GM19023 (cell line): Measurements from ENCODE around the gene ZBTB4.

ENCODE experiments used
- ATAC-seq: cut with Tn5 transposase; IDR thresholded peaks from one replicate; pipeline ENCODE4 v1.9.1; 2021; ENCODE audit warnings: mild to moderate bottlenecking, moderate library complexity; ENCODE audit not compliant: unreplicated experiment

The ZBTB4 gene

GRCh38 chr17:7479213-7480088, at the start of gene ZBTB4:
Gene ZBTB4 (minus strand): TSS chr17:7479631. CDS start chr17:7466801, 12,830 bp downstream.
- no peak for ATAC-seq

GRCh38 chr17:7528842-7529241, 49.4 kb upstream of the ZBTB4 start:
- no peak for ATAC-seq

- ATAC-seq = no peak
Measured at GRCh38 chr17:7523033-7523432, 43.6 kb upstream of the ZBTB4 start.

GRCh38 chr17:7515911-7516610, 36.6 kb upstream of the ZBTB4 start:
- ATAC-seq = no peak

GRCh38 chr17:7513850-7514419, 34.5 kb upstream of the ZBTB4 start:
- no peak for ATAC-seq

GRCh38 chr17:7512824-7513540, 33.6 kb upstream of the ZBTB4 start:
- ATAC-seq = no peak

- ATAC-seq = no peak
Measured at GRCh38 chr17:7512105-7512504, 32.7 kb upstream of the ZBTB4 start.

- ATAC-seq = no peak
Measured at GRCh38 chr17:7511108-7511507, 31.7 kb upstream of the ZBTB4 start.

- no peak for ATAC-seq
Measured at GRCh38 chr17:7509937-7510336, 30.5 kb upstream of the ZBTB4 start.

GRCh38 chr17:7508846-7509245, 29.4 kb upstream of the ZBTB4 start:
- ATAC-seq = no peak

GRCh38 chr17:7508145-7508544, 28.7 kb upstream of the ZBTB4 start:
- no peak for ATAC-seq

- no peak for ATAC-seq
Measured at GRCh38 chr17:7503521-7503920, 24.1 kb upstream of the ZBTB4 start.

GRCh38 chr17:7502987-7503386, 23.6 kb upstream of the ZBTB4 start:
- ATAC-seq = no peak

- ATAC-seq = no peak
Measured at GRCh38 chr17:7502171-7502847, 22.9 kb upstream of the ZBTB4 start.

- no peak for ATAC-seq
Measured at GRCh38 chr17:7501729-7502128, 22.3 kb upstream of the ZBTB4 start.

- ATAC-seq = no peak
Measured at GRCh38 chr17:7499161-7499560, 19.7 kb upstream of the ZBTB4 start.

GRCh38 chr17:7497636-7498035, 18.2 kb upstream of the ZBTB4 start:
- ATAC-seq = no peak

- no peak for ATAC-seq
Measured at GRCh38 chr17:7497228-7497627, 17.8 kb upstream of the ZBTB4 start.

- no peak for ATAC-seq
Measured at GRCh38 chr17:7496470-7497183, 17.2 kb upstream of the ZBTB4 start.

GRCh38 chr17:7495906-7496434, 16.5 kb upstream of the ZBTB4 start:
- ATAC-seq = no peak
